Activated T-cell treated with anti-CD3 and anti-CD28 coated beads, Interleukin-2, amount 50 U/mL, for 4 hours (primary cell): ENCODE data around the gene AVL9. TPM values are rescaled to one million over a fixed set of nuclear protein-coding genes. Genes with fewer than 3 reads are reported as not detected.
"Not testable (repeated sequence)": the region's sequence is repeated elsewhere in the genome, so short reads cannot be mapped to it uniquely, and the experiment has no call there.

Experiments
- ATAC-seq, 2 donors: fragments of 200-7000 bp; cut with Tn5 transposase; one replicate each; pipeline ENCODE4 v1.10.0; 2021
- DNase-seq: peaks from one replicate; pipeline ENCODE4 v3.0.0-alpha.2; 2020
- H3K27me3 Mint-ChIP-seq: one replicate; pipeline ENCODE4 v1.8.0; 2021; ENCODE audit warnings: low read depth, mixed read lengths
- H3K36me3 Mint-ChIP-seq: one replicate; pipeline ENCODE4 v1.8.0; 2022; ENCODE audit warnings: mixed read lengths; ENCODE audit not compliant: insufficient read depth
- H3K4me1 Mint-ChIP-seq: one replicate; pipeline ENCODE4 v1.8.0; 2021; ENCODE audit warnings: low read depth, mixed read lengths
- H3K4me3 Mint-ChIP-seq: one replicate; pipeline ENCODE4 v1.8.0; 2021; ENCODE audit warnings: mild to moderate bottlenecking, moderate library complexity, mixed read lengths
- H3K9me3 Mint-ChIP-seq: one replicate; pipeline ENCODE4 v1.8.0; 2021; ENCODE audit warnings: mixed read lengths
- total RNA-seq, 3 donors: library from RNA; stranded (reverse); gene quantifications; one replicate each; pipeline ENCODE4 v1.2.1, GENCODE V29; 2021

The AVL9 gene
- total RNA-seq: 10 to 100 TPM; 51.0 to 59.3 (median 52.7) TPM

GRCh38 chr7:32495298-32496051, at the start of gene AVL9:
Gene AVL9 (plus strand): TSS chr7:32495489. CDS start chr7:32495710, 221 bp downstream.
- no peaks in the 10 kb centered on the region for H3K27me3 Mint-ChIP-seq
- H3K9me3 Mint-ChIP-seq: no peaks in the 10 kb centered on the region
- H3K4me1 Mint-ChIP-seq: peaks cover 38% of the 10 kb centered on the region
- H3K4me3 Mint-ChIP-seq: peak within 1 kb of the TSS; percentile 92
- DNase-seq (peak; percentile 99), ATAC-seq (peak; percentile 97)
- peaks cover 9% of the 10 kb centered on the region for H3K36me3 Mint-ChIP-seq

- Mint-ChIP-seq H3K4me3 (no peak overlapping the region), H3K36me3 (no peaks in the 10 kb centered on the region), H3K27me3 (peaks cover 8% of the 10 kb centered on the region), H3K9me3 (no peaks in the 10 kb centered on the region), H3K4me1 (no peaks in the 10 kb centered on the region)
- no peak for ATAC-seq
- no peak for DNase-seq
These were observed 48.1 kb upstream of the AVL9 start for GRCh38 chr7:32447218-32447617.

- Mint-ChIP-seq H3K4me1 (no peaks in the 10 kb centered on the region), H3K9me3 (no peaks in the 10 kb centered on the region), H3K4me3 (no peak overlapping the region), H3K36me3 (no peaks in the 10 kb centered on the region), H3K27me3 (peaks cover 16% of the 10 kb centered on the region)
- DNase-seq (no peak), ATAC-seq (no peak)
These were observed 41.8 kb upstream of the AVL9 start for GRCh38 chr7:32453341-32454011.

GRCh38 chr7:32458025-32458424, 37.3 kb upstream of the AVL9 start:
- no peaks in the 10 kb centered on the region for H3K9me3 Mint-ChIP-seq
- no peak overlapping the region for H3K4me3 Mint-ChIP-seq
- peaks cover 14% of the 10 kb centered on the region for H3K27me3 Mint-ChIP-seq
- no peaks in the 10 kb centered on the region for H3K36me3 Mint-ChIP-seq
- no peaks in the 10 kb centered on the region for H3K4me1 Mint-ChIP-seq
- DNase-seq: no peak
- no peak for ATAC-seq

- Mint-ChIP-seq H3K27me3 (peaks cover 9% of the 10 kb centered on the region), H3K36me3 (no peaks in the 10 kb centered on the region), H3K4me1 (no peaks in the 10 kb centered on the region), H3K9me3 (no peaks in the 10 kb centered on the region), H3K4me3 (no peak overlapping the region)
- DNase-seq (no peak), ATAC-seq (no peak)
These were observed 35.5 kb upstream of the AVL9 start for GRCh38 chr7:32459788-32460187.

GRCh38 chr7:32461484-32461883, 33.8 kb upstream of the AVL9 start:
- Mint-ChIP-seq H3K27me3 (peaks cover 6% of the 10 kb centered on the region), H3K4me1 (no peaks in the 10 kb centered on the region), H3K4me3 (no peak overlapping the region), H3K9me3 (no peaks in the 10 kb centered on the region), H3K36me3 (no peaks in the 10 kb centered on the region)
- DNase-seq (no peak), ATAC-seq (no peak)

- Mint-ChIP-seq H3K36me3 (no peaks in the 10 kb centered on the region), H3K4me3 (no peak overlapping the region), H3K27me3 (no peaks in the 10 kb centered on the region), H3K4me1 (no peaks in the 10 kb centered on the region), H3K9me3 (no peaks in the 10 kb centered on the region)
- DNase-seq (no peak), ATAC-seq (no peak)
These were observed 32.8 kb upstream of the AVL9 start for GRCh38 chr7:32462451-32462850.

- ATAC-seq (no peak), DNase-seq (no peak)
- no peaks in the 10 kb centered on the region for H3K27me3 Mint-ChIP-seq
- no peaks in the 10 kb centered on the region for H3K4me1 Mint-ChIP-seq
- H3K9me3 Mint-ChIP-seq: no peaks in the 10 kb centered on the region
- no peaks in the 10 kb centered on the region for H3K36me3 Mint-ChIP-seq
- H3K4me3 Mint-ChIP-seq: no peak overlapping the region
These were observed 32.3 kb upstream of the AVL9 start for GRCh38 chr7:32462977-32463376.

GRCh38 chr7:32464641-32465416, 30.5 kb upstream of the AVL9 start:
- not testable (repeated sequence) for H3K27me3 Mint-ChIP-seq, H3K4me3 Mint-ChIP-seq, H3K9me3 Mint-ChIP-seq, H3K4me1 Mint-ChIP-seq, DNase-seq, H3K36me3 Mint-ChIP-seq, ATAC-seq

- H3K9me3 Mint-ChIP-seq, DNase-seq, H3K27me3 Mint-ChIP-seq, H3K36me3 Mint-ChIP-seq, ATAC-seq, H3K4me1 Mint-ChIP-seq, H3K4me3 Mint-ChIP-seq: not testable (repeated sequence)
These were observed 25.3 kb upstream of the AVL9 start for GRCh38 chr7:32470004-32470403.

- Mint-ChIP-seq H3K9me3 (no peaks in the 10 kb centered on the region), H3K36me3 (no peaks in the 10 kb centered on the region), H3K4me1 (no peaks in the 10 kb centered on the region), H3K4me3 (no peak overlapping the region), H3K27me3 (peaks cover 7% of the 10 kb centered on the region)
- no peak for ATAC-seq
- no peak for DNase-seq
These were observed 24.4 kb upstream of the AVL9 start for GRCh38 chr7:32470871-32471270.

- ATAC-seq: no peak
- no peaks in the 10 kb centered on the region for H3K36me3 Mint-ChIP-seq
- DNase-seq: no peak
- H3K9me3 Mint-ChIP-seq: no peaks in the 10 kb centered on the region
- H3K4me3 Mint-ChIP-seq: no peak overlapping the region
- H3K27me3 Mint-ChIP-seq: peaks cover 7% of the 10 kb centered on the region
- no peaks in the 10 kb centered on the region for H3K4me1 Mint-ChIP-seq
These were observed 23.3 kb upstream of the AVL9 start for GRCh38 chr7:32472015-32472414.

- Mint-ChIP-seq H3K4me1 (no peaks in the 10 kb centered on the region), H3K27me3 (peaks cover 7% of the 10 kb centered on the region), H3K9me3 (no peaks in the 10 kb centered on the region), H3K36me3 (no peaks in the 10 kb centered on the region), H3K4me3 (no peak overlapping the region)
- no peak for DNase-seq
- ATAC-seq: no peak
These were observed 21.3 kb upstream of the AVL9 start for GRCh38 chr7:32474008-32474407.

GRCh38 chr7:32476816-32477648, 18.3 kb upstream of the AVL9 start:
- Mint-ChIP-seq H3K4me3 (no peak overlapping the region), H3K9me3 (no peaks in the 10 kb centered on the region), H3K27me3 (peaks cover 2% of the 10 kb centered on the region), H3K36me3 (no peaks in the 10 kb centered on the region), H3K4me1 (peaks cover 2% of the 10 kb centered on the region)
- DNase-seq (no peak), ATAC-seq (no peak)
